Activated CD4-positive, alpha-beta memory T cell treated with anti-CD3 and anti-CD28 coated beads, Interleukin-2, amount 10 ng/mL, durations not matched to agents 7 days and 5 days (primary cell): ENCODE data around the gene RER1. TPM values are rescaled to one million over a fixed set of nuclear protein-coding genes. Genes with fewer than 3 reads are reported as not detected.

ENCODE experiments used
- CTCF ChIA-PET: fragments of 350-600 bp; sonication (Branson Sonifier 250); formaldehyde crosslinking; loops from one replicate; lab custom pipeline; 2021; ENCODE audit warnings: antibody characterized with exemption, inconsistent platforms; lab: Charles Lee
- POLR2A ChIA-PET: fragments of 350-600 bp; sonication (Branson Sonifier 250); formaldehyde crosslinking; loops from one replicate; lab custom pipeline; 2021; ENCODE audit warnings: antibody characterized with exemption; lab: Charles Lee
- DNase-seq: peaks from one replicate; pipeline ENCODE4 v3.0.0-alpha.2; 2020
- H3K27ac Mint-ChIP-seq: one replicate; pipeline ENCODE4 v1.8.0; 2021; ENCODE audit warnings: mild to moderate bottlenecking, mixed read lengths
- H3K27me3 Mint-ChIP-seq: one replicate; pipeline ENCODE4 v1.8.0; 2021; ENCODE audit warnings: mixed read lengths
- H3K36me3 Mint-ChIP-seq: one replicate; pipeline ENCODE4 v1.8.0; 2021; ENCODE audit warnings: low read depth, mixed read lengths
- H3K4me1 Mint-ChIP-seq: one replicate; pipeline ENCODE4 v1.8.0; 2021; ENCODE audit warnings: mixed read lengths
- H3K4me3 Mint-ChIP-seq: one replicate; pipeline ENCODE4 v1.8.0; 2021; ENCODE audit warnings: mild to moderate bottlenecking, mixed read lengths
- H3K9me3 Mint-ChIP-seq: one replicate; pipeline ENCODE4 v1.8.0; 2021; ENCODE audit warnings: mixed read lengths
- total RNA-seq, 2 experiments: library from RNA; stranded (reverse); gene quantifications; one replicate each; pipeline ENCODE4 v1.2.3, GENCODE V29; 2021

RER1 gene
- total RNA-seq, 2 experiments from 2014 or later, result 151 to 160 TPM

DNA sequence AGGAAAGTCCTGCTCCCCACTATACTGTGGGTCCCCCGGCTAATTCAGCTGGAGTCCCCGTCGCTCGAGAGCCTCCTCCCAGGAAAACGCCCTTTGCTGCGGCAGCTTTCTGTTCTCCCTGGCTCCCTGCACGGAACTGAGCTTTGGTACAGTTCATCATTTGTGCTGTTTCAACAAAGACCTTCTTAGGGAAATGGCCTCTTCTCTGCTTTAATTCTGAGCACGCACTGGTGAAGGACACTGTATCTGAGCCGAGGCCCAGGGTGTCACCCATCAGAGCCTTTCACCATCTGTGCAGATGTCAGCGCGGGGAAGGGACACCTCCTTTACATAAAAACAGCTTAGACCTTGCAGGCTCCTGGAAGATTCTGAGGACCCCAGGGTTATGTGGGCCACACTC lies 34.3 kb downstream of the RER1 start:
- Mint-ChIP-seq H3K4me3 (no peak overlapping the region), H3K27me3 (no peaks in the 10 kb centered on the region), H3K4me1 (no peaks in the 10 kb centered on the region), H3K27ac (no peak overlapping the region), H3K9me3 (peaks cover 11% of the 10 kb centered on the region), H3K36me3 (no peaks in the 10 kb centered on the region)
- DNase-seq, result no peak
- POLR2A ChIA-PET, result no interaction called here
- CTCF ChIA-PET, result no interaction called here

DNA sequence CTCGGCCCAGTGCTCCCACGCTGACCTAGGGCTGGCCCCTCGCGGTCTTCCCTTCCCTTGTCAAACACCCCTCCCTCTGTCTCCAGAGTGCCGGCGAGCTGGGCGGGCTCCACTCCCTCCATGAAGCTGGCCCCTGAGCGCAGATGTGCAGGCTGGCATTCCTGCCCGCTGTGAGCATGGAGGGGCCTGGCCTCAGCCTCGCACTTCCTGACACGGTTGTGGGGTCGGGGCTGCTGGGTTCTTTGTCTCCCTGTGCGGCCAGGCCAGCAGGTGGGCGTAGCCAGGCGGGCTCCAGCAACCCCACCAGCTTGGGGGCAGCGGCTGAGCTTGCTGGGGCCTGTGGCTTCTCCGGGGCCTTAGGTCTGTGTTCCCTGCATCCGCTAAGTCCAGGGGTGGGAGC lies 34.9 kb downstream of the RER1 start:
- Mint-ChIP-seq H3K36me3 (no peaks in the 10 kb centered on the region), H3K4me1 (no peaks in the 10 kb centered on the region), H3K27ac (no peak overlapping the region), H3K9me3 (peaks cover 11% of the 10 kb centered on the region), H3K27me3 (no peaks in the 10 kb centered on the region), H3K4me3 (no peak overlapping the region)
- no peak for DNase-seq
- CTCF ChIA-PET, result no interaction called here
- POLR2A ChIA-PET, result no interaction called here

GRCh38 chr1:2427051-2427450 lies 35.4 kb downstream of the RER1 start:
- DNase-seq, result no peak
- H3K36me3 Mint-ChIP-seq, result no peaks in the 10 kb centered on the region
- H3K4me3 Mint-ChIP-seq, result no peak overlapping the region
- H3K9me3 Mint-ChIP-seq, result peaks cover 11% of the 10 kb centered on the region
- CTCF ChIA-PET, result no interaction called here
- no peaks in the 10 kb centered on the region for H3K27me3 Mint-ChIP-seq
- no peaks in the 10 kb centered on the region for H3K4me1 Mint-ChIP-seq
- no peak overlapping the region for H3K27ac Mint-ChIP-seq
- POLR2A ChIA-PET, result no interaction called here

- H3K27ac Mint-ChIP-seq, result no peak overlapping the region
- H3K9me3 Mint-ChIP-seq, result peaks cover 9% of the 10 kb centered on the region
- H3K27me3 Mint-ChIP-seq, result no peaks in the 10 kb centered on the region
- DNase-seq, result no peak
- H3K4me1 Mint-ChIP-seq, result no peaks in the 10 kb centered on the region
- no peaks in the 10 kb centered on the region for H3K36me3 Mint-ChIP-seq
- H3K4me3 Mint-ChIP-seq, result no peak overlapping the region
- CTCF ChIA-PET, result interaction anchor here (0.6 kb wide), 1 partner anchor 189 kb away, joined by 6 read pairs; no protein-coding TSS in a partner anchor
- POLR2A ChIA-PET, result no interaction called here
Observed at GRCh38 chr1:2427976-2428375, 36.3 kb downstream of the RER1 start.

- Mint-ChIP-seq H3K27ac (no peak overlapping the region), H3K27me3 (no peaks in the 10 kb centered on the region), H3K4me3 (no peak overlapping the region), H3K36me3 (no peaks in the 10 kb centered on the region), H3K9me3 (peaks cover 9% of the 10 kb centered on the region), H3K4me1 (no peaks in the 10 kb centered on the region)
- ChIA-PET POLR2A (no interaction called here), CTCF (no interaction called here)
- DNase-seq, result no peak
Observed at GRCh38 chr1:2428490-2428889, 36.8 kb downstream of the RER1 start.

DNA sequence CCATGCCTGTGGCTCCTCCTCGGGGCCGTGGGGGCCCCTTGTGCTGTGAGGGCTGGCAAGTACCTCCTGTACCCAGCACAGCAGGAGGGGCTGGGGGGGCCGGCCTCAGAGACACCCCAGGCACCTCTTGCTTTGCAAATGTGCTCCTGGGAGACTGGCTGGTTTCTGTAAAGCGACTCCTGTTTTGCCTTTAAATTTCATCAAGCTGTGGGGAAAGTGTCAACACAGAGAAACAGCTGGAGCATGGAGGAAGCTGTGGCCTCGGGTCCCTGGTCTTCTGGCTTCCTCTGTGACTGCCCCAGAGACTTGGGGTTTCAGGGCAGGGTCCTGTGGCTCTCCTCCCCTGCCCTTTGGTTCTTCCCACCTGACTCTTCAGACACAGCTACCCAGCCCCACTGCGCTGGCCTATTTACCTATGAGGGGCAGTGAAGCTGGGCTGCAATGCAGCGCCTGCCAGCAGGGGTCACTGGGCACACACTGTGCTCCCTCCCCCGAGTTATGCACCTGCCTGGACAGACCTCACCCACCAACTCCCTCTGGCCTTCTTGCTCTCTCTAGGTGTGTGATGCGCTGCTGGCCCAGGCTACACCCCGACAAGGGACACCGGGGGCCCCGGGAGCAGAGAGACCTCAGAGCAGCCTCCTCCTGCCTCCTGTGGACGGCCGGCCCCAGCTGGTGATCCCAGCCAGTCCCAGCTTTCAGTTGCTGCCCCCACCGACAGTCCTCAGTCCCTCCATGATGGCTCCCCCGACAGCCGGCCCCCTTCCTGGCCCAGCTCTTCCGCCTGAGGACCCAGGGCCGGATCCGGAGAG lies 38.3 kb downstream of the RER1 start:
- peaks cover 9% of the 10 kb centered on the region for H3K9me3 Mint-ChIP-seq
- ChIA-PET CTCF (interaction anchor here (0.8 to 1.0 kb wide), 3 partner anchors 14 to 126 kb away, joined by 3 to 6 read pairs (median 3); partner anchors contain the start of gene TNFRSF14), POLR2A (interaction anchor here (0.8 kb wide), 1 partner anchor 14 kb away, joined by 3 read pairs; no protein-coding TSS in a partner anchor)
- no peaks in the 10 kb centered on the region for H3K4me1 Mint-ChIP-seq
- no peak overlapping the region for H3K27ac Mint-ChIP-seq
- peak; percentile 25 for DNase-seq
- no peak overlapping the region for H3K4me3 Mint-ChIP-seq
- H3K27me3 Mint-ChIP-seq, result no peaks in the 10 kb centered on the region
- no peaks in the 10 kb centered on the region for H3K36me3 Mint-ChIP-seq

GRCh38 chr1:2430592-2430973 lies 38.9 kb downstream of the RER1 start:
- DNase-seq, result no peak
- Mint-ChIP-seq H3K4me3 (no peak overlapping the region), H3K4me1 (no peaks in the 10 kb centered on the region), H3K27ac (no peak overlapping the region), H3K36me3 (no peaks in the 10 kb centered on the region), H3K9me3 (peaks cover 9% of the 10 kb centered on the region), H3K27me3 (no peaks in the 10 kb centered on the region)
- ChIA-PET POLR2A (interaction anchor here (0.8 kb wide), 1 partner anchor 15 kb away, joined by 3 read pairs; no protein-coding TSS in a partner anchor), CTCF (interaction anchor here (0.6 to 0.8 kb wide), 2 partner anchors 12 to 93 kb away, joined by 3 read pairs; no protein-coding TSS in a partner anchor)

DNA sequence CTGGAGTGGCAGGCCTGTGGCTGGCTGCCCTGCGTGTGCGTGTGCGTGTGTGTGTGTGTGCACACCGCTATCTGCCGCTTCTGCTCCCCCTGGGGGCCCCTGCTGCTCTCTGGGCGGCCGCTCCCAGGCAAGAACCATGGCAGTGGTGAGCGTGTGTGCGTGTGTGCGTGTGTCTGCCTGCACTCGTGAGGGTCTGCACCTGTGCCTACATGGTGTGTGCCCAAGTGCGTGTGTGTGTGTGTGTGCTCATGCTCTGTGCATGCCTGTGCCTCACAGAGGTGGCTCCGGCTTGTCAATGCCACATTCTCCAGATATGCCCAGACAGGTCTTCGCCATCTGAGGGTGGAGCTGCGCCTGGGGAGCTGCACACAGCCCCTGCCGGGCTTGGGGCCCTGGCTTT lies 39.5 kb downstream of the RER1 start:
- H3K4me1 Mint-ChIP-seq, result no peaks in the 10 kb centered on the region
- CTCF ChIA-PET, result interaction anchor here (0.6 kb wide), 1 partner anchor 12 kb away, joined by 3 read pairs; no protein-coding TSS in a partner anchor
- DNase-seq, result no peak
- H3K36me3 Mint-ChIP-seq, result no peaks in the 10 kb centered on the region
- no peaks in the 10 kb centered on the region for H3K27me3 Mint-ChIP-seq
- H3K4me3 Mint-ChIP-seq, result no peak overlapping the region
- POLR2A ChIA-PET, result no interaction called here
- H3K27ac Mint-ChIP-seq, result no peak overlapping the region
- peaks cover 9% of the 10 kb centered on the region for H3K9me3 Mint-ChIP-seq

DNA sequence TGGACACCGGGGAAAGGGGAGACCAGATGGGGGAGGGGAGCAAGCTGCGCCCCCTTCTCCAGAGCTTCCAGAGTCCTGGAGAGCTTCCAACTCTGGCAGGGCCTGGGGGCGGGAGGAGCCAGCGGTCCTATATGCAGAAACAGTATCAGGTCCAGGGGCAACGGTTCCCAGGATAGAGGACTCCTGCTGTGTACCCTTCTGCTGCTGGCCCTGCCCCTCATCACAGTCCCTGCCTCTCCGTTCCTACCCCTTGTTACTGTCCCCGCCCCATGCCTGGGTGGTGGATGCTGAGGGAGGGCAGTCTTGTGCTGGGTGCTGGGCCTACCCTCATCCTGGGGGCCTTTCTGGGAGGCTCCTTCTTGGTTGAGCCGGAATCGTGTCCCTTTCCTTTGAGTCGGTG lies 39.9 kb downstream of the RER1 start:
- CTCF ChIA-PET, result interaction anchor here (0.6 kb wide), 1 partner anchor 11 kb away, joined by 3 read pairs; no protein-coding TSS in a partner anchor
- H3K36me3 Mint-ChIP-seq, result no peaks in the 10 kb centered on the region
- no peak overlapping the region for H3K27ac Mint-ChIP-seq
- H3K27me3 Mint-ChIP-seq, result no peaks in the 10 kb centered on the region
- DNase-seq, result no peak
- POLR2A ChIA-PET, result no interaction called here
- no peak overlapping the region for H3K4me3 Mint-ChIP-seq
- peaks cover 9% of the 10 kb centered on the region for H3K9me3 Mint-ChIP-seq
- no peaks in the 10 kb centered on the region for H3K4me1 Mint-ChIP-seq

GRCh38 chr1:2432441-2432844 lies 40.8 kb downstream of the RER1 start:
- CTCF ChIA-PET, result no interaction called here
- DNase-seq, result no peak
- H3K4me3 Mint-ChIP-seq, result no peak overlapping the region
- H3K27me3 Mint-ChIP-seq, result no peaks in the 10 kb centered on the region
- POLR2A ChIA-PET, result no interaction called here
- H3K27ac Mint-ChIP-seq, result no peak overlapping the region
- no peaks in the 10 kb centered on the region for H3K36me3 Mint-ChIP-seq
- peaks cover 9% of the 10 kb centered on the region for H3K9me3 Mint-ChIP-seq
- no peaks in the 10 kb centered on the region for H3K4me1 Mint-ChIP-seq

GRCh38 chr1:2433196-2433595 lies 41.6 kb downstream of the RER1 start:
- no peak for DNase-seq
- peaks cover 9% of the 10 kb centered on the region for H3K9me3 Mint-ChIP-seq
- H3K36me3 Mint-ChIP-seq, result no peaks in the 10 kb centered on the region
- no peak overlapping the region for H3K27ac Mint-ChIP-seq
- CTCF ChIA-PET, result no interaction called here
- no peak overlapping the region for H3K4me3 Mint-ChIP-seq
- no peaks in the 10 kb centered on the region for H3K4me1 Mint-ChIP-seq
- H3K27me3 Mint-ChIP-seq, result no peaks in the 10 kb centered on the region
- POLR2A ChIA-PET, result no interaction called here

DNA sequence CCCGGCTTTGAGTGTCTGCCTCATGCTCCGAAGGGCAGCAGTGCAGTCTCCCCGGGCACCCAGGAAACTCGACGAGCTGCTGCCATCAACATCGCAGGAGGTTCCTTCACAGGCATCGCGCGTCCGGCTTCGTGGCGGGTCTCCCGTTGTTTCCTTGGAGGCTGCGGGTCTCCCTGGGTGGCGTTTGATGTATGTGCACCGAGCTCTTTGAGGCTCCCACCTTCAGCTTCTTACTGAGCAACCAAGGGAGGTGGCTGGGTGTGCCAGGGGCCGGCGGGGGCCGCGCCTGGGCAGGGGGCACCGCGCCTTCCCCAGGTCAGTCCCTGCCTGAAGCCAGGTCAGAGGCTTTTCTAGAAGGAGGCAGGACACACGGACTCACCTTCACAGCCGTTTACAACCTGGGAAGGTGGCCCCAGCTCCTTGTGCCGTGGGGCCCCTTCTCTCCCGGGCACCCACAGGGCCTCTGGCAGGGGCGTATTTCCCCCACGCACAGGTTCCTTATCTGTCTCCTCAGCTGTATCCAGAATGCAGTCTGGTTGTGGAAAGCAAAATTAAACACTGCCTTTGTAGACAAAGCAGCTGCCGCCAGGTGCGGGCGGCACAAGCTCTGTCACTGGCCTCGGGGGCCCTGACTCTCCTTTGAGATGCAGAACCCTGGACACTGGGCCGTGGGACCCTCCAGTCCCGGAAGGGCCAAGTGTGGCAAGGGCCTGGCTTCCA lies 42.5 kb downstream of the RER1 start:
- H3K36me3 Mint-ChIP-seq, result no peaks in the 10 kb centered on the region
- H3K4me1 Mint-ChIP-seq, result no peaks in the 10 kb centered on the region
- peaks cover 9% of the 10 kb centered on the region for H3K9me3 Mint-ChIP-seq
- no peak overlapping the region for H3K27ac Mint-ChIP-seq
- ChIA-PET CTCF (no interaction called here), POLR2A (no interaction called here)
- no peaks in the 10 kb centered on the region for H3K27me3 Mint-ChIP-seq
- no peak for DNase-seq
- no peak overlapping the region for H3K4me3 Mint-ChIP-seq

DNA sequence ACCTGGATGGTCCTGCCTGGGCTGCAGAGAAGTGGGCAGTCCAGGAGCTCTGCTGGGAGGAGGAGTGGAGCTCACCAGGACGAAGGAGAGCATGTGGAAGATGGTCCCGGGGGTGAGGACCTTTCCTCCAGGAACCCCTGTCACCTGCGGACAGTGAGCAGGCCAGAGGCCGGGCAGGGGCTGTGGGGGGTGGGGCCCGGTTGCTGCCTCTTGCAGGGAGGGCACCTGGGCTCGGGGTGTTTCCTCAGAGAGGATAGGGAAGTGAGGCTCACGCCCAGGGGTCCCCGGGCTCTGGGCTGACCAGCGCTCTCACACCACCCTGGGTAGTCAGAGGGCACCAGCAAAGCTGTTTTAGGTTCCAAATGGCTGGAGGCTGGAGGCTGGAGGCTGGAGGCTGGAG lies 43.5 kb downstream of the RER1 start:
- no peak overlapping the region for H3K27ac Mint-ChIP-seq
- H3K9me3 Mint-ChIP-seq, result peaks cover 1% of the 10 kb centered on the region
- no peaks in the 10 kb centered on the region for H3K36me3 Mint-ChIP-seq
- ChIA-PET CTCF (no interaction called here), POLR2A (no interaction called here)
- H3K4me3 Mint-ChIP-seq, result no peak overlapping the region
- DNase-seq, result no peak
- H3K27me3 Mint-ChIP-seq, result no peaks in the 10 kb centered on the region
- no peaks in the 10 kb centered on the region for H3K4me1 Mint-ChIP-seq
